Testis (tissue), 3 donors: ENCODE measurements around the gene CPNE9. TPM values are rescaled to one million over a fixed set of nuclear protein-coding genes. Genes with fewer than 3 reads are reported as not detected.

Source experiments
- DNase-seq: peaks from one replicate; pipeline ENCODE4 v3.0.0-alpha.2; 2019
- H3K27ac ChIP-seq, 2 donors: fragments of 200-600 bp; sonication (generic); one replicate each; pipeline ENCODE4 v1.5.1; 2019
- H3K27me3 ChIP-seq: fragments of 200-600 bp; sonication (generic); one replicate; pipeline ENCODE4 v1.5.1; 2019
- H3K36me3 ChIP-seq: fragments of 200-600 bp; sonication (generic); one replicate; pipeline ENCODE4 v1.5.1; 2017; ENCODE audit warnings: low read depth; ENCODE audit errors: missing control alignments
- H3K4me1 ChIP-seq: fragments of 200-600 bp; sonication (generic); one replicate; pipeline ENCODE4 v1.5.1; 2019
- H3K4me3 ChIP-seq, 2 donors: fragments of 200-600 bp; sonication (generic); one replicate each; pipeline ENCODE4 v1.5.1; 2017 to 2019
- H3K9me3 ChIP-seq: fragments of 200-600 bp; sonication (generic); one replicate; pipeline ENCODE4 v1.5.1; 2017
- POLR2A ChIP-seq: fragments of 450-650 bp; IDR thresholded peaks from one replicate; pipeline ENCODE4 v1.6.1; 2017; ENCODE audit warnings: antibody characterized with exemption, mild to moderate bottlenecking, moderate library complexity
- WGBS, 2 donors: methylation state at CpG; one replicate each; pipeline ENCODE4 v1.1.5; 2018; 5-methylcytosine and 5-hydroxymethylcytosine counted together
- intact Hi-C: fragments of 100-400 bp; cut with DNase I; formaldehyde crosslinking; loops from one replicate; pipeline ENCODE4 v1.15.1; 2023; ENCODE audit warnings: low total_unique reads
- polyA plus RNA-seq: library from polyadenylated mRNA; stranded (reverse); fragments of 350-450 nt; fragmentation: Illumina TruSeq; extraction: RNeasy Lipid Tissue Mini Kit (QIAGEN cat#74804); gene quantifications from one replicate; pipeline ENCODE4 v1.2.3, GENCODE V29; 2014; ENCODE audit warnings: low read depth, low replicate concordance; ENCODE audit not compliant: insufficient read depth
- total RNA-seq, 2 donors: library from RNA; depleted of rRNA; stranded (reverse); fragments of >200 nt; gene quantifications; one replicate each; pipeline ENCODE4 v1.2.3, GENCODE V29; 2016
- TF ChIP-seq, protein P1 (sequence below), 3 experiments: fragments of 450-650 bp in 2 of 3; fragments of 200-600 bp in 1 of 3; sonication (generic) in 1 of 3; IDR thresholded peaks; one replicate each; pipeline ENCODE4 v1.5.1; 2016 to 2019; ENCODE audit warnings: antibody characterized with exemption in 3 of 3, mild to moderate bottlenecking in 2 of 3, moderate library complexity in 1 of 3

Gene CPNE9
- total and polyA plus RNA-seq, 3 donors from 2014 or later = 0.31 to 1.4 (median 1.3) TPM

DNA sequence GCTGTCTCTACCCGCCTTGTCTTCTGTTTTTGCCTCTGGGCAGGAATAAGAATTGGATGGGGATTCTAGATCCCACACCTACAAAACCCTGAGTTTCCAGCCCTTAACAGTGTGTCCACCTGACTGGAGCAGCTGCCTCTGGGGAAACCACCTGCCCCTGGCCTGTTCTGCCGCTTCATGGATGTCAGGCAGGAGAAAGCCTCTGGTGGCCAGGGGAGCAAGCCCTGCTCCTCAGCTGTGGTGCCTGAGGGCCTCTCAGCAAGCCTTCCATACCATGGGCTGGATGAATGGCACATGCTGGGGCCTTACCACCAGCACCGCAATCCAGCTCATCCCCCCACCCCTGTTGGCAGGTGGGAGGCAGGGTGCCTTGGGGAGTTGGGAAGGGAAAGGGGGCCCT is 5.3 kb upstream of the CPNE9 start:
- TF ChIP-seq, protein P1, sequence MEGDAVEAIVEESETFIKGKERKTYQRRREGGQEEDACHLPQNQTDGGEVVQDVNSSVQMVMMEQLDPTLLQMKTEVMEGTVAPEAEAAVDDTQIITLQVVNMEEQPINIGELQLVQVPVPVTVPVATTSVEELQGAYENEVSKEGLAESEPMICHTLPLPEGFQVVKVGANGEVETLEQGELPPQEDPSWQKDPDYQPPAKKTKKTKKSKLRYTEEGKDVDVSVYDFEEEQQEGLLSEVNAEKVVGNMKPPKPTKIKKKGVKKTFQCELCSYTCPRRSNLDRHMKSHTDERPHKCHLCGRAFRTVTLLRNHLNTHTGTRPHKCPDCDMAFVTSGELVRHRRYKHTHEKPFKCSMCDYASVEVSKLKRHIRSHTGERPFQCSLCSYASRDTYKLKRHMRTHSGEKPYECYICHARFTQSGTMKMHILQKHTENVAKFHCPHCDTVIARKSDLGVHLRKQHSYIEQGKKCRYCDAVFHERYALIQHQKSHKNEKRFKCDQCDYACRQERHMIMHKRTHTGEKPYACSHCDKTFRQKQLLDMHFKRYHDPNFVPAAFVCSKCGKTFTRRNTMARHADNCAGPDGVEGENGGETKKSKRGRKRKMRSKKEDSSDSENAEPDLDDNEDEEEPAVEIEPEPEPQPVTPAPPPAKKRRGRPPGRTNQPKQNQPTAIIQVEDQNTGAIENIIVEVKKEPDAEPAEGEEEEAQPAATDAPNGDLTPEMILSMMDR (IDR thresholded peaks at IDR 0.05) = no peak
- no peak for TF ChIP-seq POLR2A
- H3K27ac ChIP-seq = no peak overlapping the region
- no peak overlapping the region for H3K4me3 ChIP-seq
- H3K27me3 ChIP-seq = no peaks in the 10 kb centered on the region
- no peak for DNase-seq
- intact Hi-C loops = no loop called here
- H3K36me3 ChIP-seq = no peaks in the 10 kb centered on the region
- H3K9me3 ChIP-seq = no peaks in the 10 kb centered on the region
- no peaks in the 10 kb centered on the region for H3K4me1 ChIP-seq
- WGBS, 2 donors = 100% methylated on average over 1 to 3 of the region's 3 CpGs

- WGBS, 2 donors = 91 to 98% methylated on average over 2 of the region's 2 CpGs
- intact Hi-C loops = no loop called here
- Histone ChIP-seq H3K27ac (no peak overlapping the region), H3K36me3 (no peaks in the 10 kb centered on the region), H3K9me3 (no peaks in the 10 kb centered on the region), H3K27me3 (no peaks in the 10 kb centered on the region), H3K4me1 (no peaks in the 10 kb centered on the region), H3K4me3 (no peak overlapping the region)
- TF ChIP-seq, protein P1 (IDR thresholded peaks at IDR 0.05) = no peak
- no peak for TF ChIP-seq POLR2A
- no peak for DNase-seq
Measured at GRCh38 chr3:9700536-9700935, 3.1 kb upstream of the CPNE9 start.

- intact Hi-C loops = no loop called here
- Histone ChIP-seq H3K4me1 (no peaks in the 10 kb centered on the region), H3K27ac (no peak overlapping the region), H3K9me3 (no peaks in the 10 kb centered on the region), H3K36me3 (no peaks in the 10 kb centered on the region), H3K27me3 (no peaks in the 10 kb centered on the region), H3K4me3 (no peak overlapping the region)
- TF ChIP-seq, protein P1 (IDR thresholded peaks at IDR 0.05) = no peak
- no peak for TF ChIP-seq POLR2A
- WGBS, 2 donors = 85 to 93% methylated on average over 5 to 7 of the region's 7 CpGs
- no peak for DNase-seq
Measured at GRCh38 chr3:9701006-9701405, 2.6 kb upstream of the CPNE9 start.

DNA sequence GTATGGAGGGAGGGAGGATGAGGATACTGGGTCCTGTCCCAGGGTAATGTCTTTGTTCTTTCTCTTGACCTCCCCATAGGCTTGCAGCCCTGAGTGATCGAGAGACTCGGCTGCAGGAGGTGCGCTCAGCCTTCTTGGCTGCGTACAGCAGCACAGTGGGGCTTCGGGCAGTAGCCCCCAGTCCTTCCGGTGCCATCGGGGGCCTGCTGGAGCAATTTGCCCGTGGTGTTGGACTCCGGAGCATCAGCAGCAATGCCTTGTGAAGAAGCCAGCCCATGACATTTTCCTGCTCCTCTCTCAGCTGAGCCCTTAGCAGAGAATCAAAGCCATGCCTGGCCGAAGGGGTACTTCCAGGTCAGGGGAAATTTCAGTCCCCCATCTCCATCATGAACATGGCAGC is 1.9 kb upstream of the CPNE9 start:
- Histone ChIP-seq H3K9me3 (no peaks in the 10 kb centered on the region), H3K27me3 (no peaks in the 10 kb centered on the region), H3K27ac (no peak overlapping the region), H3K4me3 (no peak overlapping the region), H3K36me3 (no peaks in the 10 kb centered on the region), H3K4me1 (no peaks in the 10 kb centered on the region)
- no peak for DNase-seq
- intact Hi-C loops = no loop called here
- TF ChIP-seq, protein P1 (IDR thresholded peaks at IDR 0.05) = no peak
- no peak for TF ChIP-seq POLR2A
- WGBS, 2 donors = 94 to 96% methylated on average over 4 to 10 of the region's 10 CpGs

DNA sequence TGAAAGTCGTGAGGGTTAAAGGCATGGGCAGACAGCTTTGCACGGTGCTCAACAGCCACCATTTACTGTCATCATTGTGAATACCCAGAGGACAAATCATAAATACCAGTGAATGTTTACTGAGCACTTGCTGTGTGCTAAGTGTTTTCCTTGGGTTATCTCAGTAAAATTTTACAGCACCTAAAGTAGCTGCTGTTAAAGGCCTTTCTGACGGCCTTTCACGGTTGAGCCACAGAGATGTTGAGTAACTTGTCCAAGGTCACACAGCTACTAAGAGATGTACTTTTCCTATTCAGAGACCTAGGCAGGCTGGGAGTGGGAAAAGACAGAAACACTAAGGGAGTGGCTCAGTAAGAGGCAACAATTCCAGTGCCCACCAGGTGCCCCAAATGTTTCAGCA is 393 bp upstream of the CPNE9 start:
- H3K4me1 ChIP-seq = no peaks in the 10 kb centered on the region
- intact Hi-C loops = no loop called here
- TF ChIP-seq, protein P1 (IDR thresholded peaks at IDR 0.05) = no peak
- no peak for TF ChIP-seq POLR2A
- DNase-seq = no peak
- no peaks in the 10 kb centered on the region for H3K9me3 ChIP-seq
- H3K27me3 ChIP-seq = no peaks in the 10 kb centered on the region
- H3K36me3 ChIP-seq = no peaks in the 10 kb centered on the region
- 83 to 84% methylated on average over 4 of the region's 4 CpGs for WGBS, 2 donors
- no peak overlapping the region for H3K4me3 ChIP-seq
- no peak overlapping the region for H3K27ac ChIP-seq
